Measurements from ENCODE around the gene PRKAR2B.

- TF ChIP-seq, protein P1, sequence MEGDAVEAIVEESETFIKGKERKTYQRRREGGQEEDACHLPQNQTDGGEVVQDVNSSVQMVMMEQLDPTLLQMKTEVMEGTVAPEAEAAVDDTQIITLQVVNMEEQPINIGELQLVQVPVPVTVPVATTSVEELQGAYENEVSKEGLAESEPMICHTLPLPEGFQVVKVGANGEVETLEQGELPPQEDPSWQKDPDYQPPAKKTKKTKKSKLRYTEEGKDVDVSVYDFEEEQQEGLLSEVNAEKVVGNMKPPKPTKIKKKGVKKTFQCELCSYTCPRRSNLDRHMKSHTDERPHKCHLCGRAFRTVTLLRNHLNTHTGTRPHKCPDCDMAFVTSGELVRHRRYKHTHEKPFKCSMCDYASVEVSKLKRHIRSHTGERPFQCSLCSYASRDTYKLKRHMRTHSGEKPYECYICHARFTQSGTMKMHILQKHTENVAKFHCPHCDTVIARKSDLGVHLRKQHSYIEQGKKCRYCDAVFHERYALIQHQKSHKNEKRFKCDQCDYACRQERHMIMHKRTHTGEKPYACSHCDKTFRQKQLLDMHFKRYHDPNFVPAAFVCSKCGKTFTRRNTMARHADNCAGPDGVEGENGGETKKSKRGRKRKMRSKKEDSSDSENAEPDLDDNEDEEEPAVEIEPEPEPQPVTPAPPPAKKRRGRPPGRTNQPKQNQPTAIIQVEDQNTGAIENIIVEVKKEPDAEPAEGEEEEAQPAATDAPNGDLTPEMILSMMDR (IDR thresholded peaks at IDR 0.05): no peak
- TF ChIP-seq POLR2A (IDR thresholded peaks at IDR 0.05): no peak
These were observed 86.1 kb downstream of the PRKAR2B start for GRCh38 chr7:107130487-107131220.

Data from Peyer's patch (tissue), 4 donors.